ENCODE results near the gene YWHAH.

DNA sequence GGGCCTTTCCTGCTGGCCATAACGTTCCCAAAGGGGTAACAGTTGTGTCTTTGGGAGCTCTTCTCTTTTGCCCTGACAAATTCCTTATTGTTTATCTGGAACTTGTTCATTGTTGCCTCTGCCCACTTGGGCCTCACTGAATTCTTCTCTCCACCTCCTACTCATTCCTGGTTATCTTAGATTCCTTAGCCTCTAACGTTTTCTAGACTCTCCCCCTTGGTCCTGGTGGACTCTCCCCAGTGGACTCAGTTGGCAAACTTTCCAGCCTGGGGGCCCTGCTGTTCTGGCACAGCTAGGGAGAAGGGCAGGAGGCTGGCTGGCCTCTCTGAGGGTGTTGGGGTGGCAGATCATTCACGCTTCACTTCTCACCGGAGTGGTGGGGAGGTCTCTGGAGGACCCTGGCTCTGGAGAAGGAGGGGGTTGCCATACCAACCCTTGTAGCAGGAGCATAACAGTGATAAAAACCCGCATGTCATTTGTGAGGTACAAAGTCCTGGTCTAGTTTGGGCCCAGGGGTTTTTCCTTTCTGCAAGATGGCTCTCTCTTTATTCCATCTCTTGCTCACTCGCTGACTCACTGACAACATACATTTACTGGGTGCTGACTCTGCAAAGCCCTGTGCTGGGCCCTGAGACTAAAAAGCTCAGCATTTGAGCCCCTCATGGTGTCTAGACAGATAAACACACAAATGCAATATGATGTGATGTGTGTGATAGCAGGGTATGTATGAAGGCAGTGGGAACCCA, 39.7 kb downstream of the YWHAH start:
- no peak for TF ChIP-seq POLR2A (IDR thresholded peaks at IDR 0.05)
- TF ChIP-seq, protein P1, sequence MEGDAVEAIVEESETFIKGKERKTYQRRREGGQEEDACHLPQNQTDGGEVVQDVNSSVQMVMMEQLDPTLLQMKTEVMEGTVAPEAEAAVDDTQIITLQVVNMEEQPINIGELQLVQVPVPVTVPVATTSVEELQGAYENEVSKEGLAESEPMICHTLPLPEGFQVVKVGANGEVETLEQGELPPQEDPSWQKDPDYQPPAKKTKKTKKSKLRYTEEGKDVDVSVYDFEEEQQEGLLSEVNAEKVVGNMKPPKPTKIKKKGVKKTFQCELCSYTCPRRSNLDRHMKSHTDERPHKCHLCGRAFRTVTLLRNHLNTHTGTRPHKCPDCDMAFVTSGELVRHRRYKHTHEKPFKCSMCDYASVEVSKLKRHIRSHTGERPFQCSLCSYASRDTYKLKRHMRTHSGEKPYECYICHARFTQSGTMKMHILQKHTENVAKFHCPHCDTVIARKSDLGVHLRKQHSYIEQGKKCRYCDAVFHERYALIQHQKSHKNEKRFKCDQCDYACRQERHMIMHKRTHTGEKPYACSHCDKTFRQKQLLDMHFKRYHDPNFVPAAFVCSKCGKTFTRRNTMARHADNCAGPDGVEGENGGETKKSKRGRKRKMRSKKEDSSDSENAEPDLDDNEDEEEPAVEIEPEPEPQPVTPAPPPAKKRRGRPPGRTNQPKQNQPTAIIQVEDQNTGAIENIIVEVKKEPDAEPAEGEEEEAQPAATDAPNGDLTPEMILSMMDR (IDR thresholded peaks at IDR 0.05): no peak
- TF ChIP-seq POLR2AphosphoS5 (IDR thresholded peaks at IDR 0.05): no peak
